Fibroblast of lung (primary cell): ENCODE data around the gene SPSB1.

ENCODE experiments used
- CTCF ChIP-seq, 2 donors: IDR thresholded peaks in 1 of 2; conservative IDR thresholded peaks in 1 of 2; 1 replicate in 1 of 2; 2 replicates in 1 of 2; pipeline ENCODE4 v1.5.1; 2011 to 2012; ENCODE audit warnings: low read length in 2 of 2, control low read depth in 1 of 2, inconsistent platforms in 1 of 2, low read depth in 1 of 2, mild to moderate bottlenecking in 1 of 2
- EZH2 ChIP-seq: IDR thresholded peaks from 2 replicates; pipeline ENCODE4 v1.5.1; 2012; ENCODE audit warnings: low read length, control low read depth, mild to moderate bottlenecking; ENCODE audit errors: missing control alignments

DNA sequence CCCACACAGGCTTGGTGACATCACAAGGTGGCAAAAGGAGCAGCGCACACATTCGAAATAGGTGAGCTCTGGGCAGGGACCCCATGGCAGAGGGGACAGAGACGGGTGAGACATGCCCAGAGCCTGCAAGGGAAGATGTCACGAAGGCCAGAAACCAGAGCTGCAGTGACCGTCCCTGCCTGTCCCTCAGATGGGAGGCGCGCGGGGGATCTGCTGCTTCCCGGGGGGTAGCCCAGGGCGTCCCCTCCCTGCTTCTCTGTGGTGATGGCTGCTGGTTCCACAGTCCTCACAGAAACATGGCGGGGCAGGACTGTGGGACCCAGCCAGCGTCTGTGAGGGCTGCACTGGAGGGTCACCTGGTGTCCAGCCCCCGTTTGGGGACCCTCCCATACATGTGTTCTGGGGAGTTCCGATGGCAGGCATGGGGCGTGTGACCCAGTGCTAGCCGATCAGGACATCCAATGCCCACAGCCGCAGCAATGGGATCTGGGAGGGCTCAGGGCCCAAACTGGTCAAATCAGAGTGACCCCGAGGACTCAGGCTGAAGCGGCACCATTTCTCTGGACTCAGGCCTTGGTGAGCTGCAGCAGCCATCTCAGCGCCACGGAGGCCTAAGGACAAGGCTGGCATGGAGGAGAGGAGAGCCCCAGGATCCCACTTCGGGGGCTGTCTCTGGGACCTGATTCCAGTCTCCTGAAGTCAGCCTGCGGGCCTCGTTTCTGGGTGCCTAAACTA lies 20.7 kb upstream of the SPSB1 start:
- TF ChIP-seq EZH2 (no peak), CTCF (conservative IDR thresholded peaks at IDR 0.05 in 1 of 2, IDR thresholded peaks at IDR 0.05 in 1 of 2; ENCODE audit: low read depth in 1 of 2, low read length in 2 of 2) (no peak)
